GM12891 (cell line): ENCODE data around the gene CPXM1.

Experiments
- POLR2A ChIP-seq: IDR thresholded peaks from 2 replicates; pipeline ENCODE4 v1.6.1; 2011; ENCODE audit warnings: low read depth, low read length, control low read depth
- POLR2AphosphoS5 ChIP-seq: IDR thresholded peaks from 2 replicates; pipeline ENCODE4 v1.6.1; 2011; ENCODE audit warnings: low read depth, low read length, control low read depth

GRCh38 chr20:2757969-2758368 lies 42.5 kb downstream of the CPXM1 start:
- no peak for TF ChIP-seq POLR2A
- no peak for TF ChIP-seq POLR2AphosphoS5
